Endothelial cell (in vitro differentiated cells): Measurements from ENCODE around the gene NAPB. TPM values are rescaled to one million over a fixed set of nuclear protein-coding genes. Genes with fewer than 3 reads are reported as not detected.
"Not testable (repeated sequence)": the region's sequence is repeated elsewhere in the genome, so short reads cannot be mapped to it uniquely, and the experiment has no call there.

Experiments used
- DNase-seq: peaks from one replicate; pipeline ENCODE4 v3.0.0; 2021; ENCODE audit warnings: low spot score
- H3K27ac Mint-ChIP-seq: one replicate; pipeline ENCODE4 v1.8.0; 2021; ENCODE audit warnings: mixed read lengths, inconsistent platforms; ENCODE audit not compliant: unreplicated experiment
- H3K27me3 Mint-ChIP-seq: one replicate; pipeline ENCODE4 v1.8.0; 2021; ENCODE audit warnings: mild to moderate bottlenecking, moderate library complexity, mixed read lengths, inconsistent platforms; ENCODE audit not compliant: unreplicated experiment
- H3K36me3 Mint-ChIP-seq: one replicate; pipeline ENCODE4 v1.8.0; 2021; ENCODE audit warnings: mild to moderate bottlenecking, low read depth, mixed read lengths, inconsistent platforms; ENCODE audit not compliant: unreplicated experiment
- H3K4me1 Mint-ChIP-seq: one replicate; pipeline ENCODE4 v1.8.0; 2021; ENCODE audit warnings: mild to moderate bottlenecking, mixed read lengths, inconsistent platforms; ENCODE audit not compliant: unreplicated experiment
- H3K4me3 Mint-ChIP-seq: one replicate; pipeline ENCODE4 v1.8.0; 2021; ENCODE audit warnings: mild to moderate bottlenecking, mixed read lengths, inconsistent platforms; ENCODE audit not compliant: unreplicated experiment
- H3K9me3 Mint-ChIP-seq: one replicate; pipeline ENCODE4 v1.8.0; 2021; ENCODE audit warnings: mixed read lengths, inconsistent platforms; ENCODE audit not compliant: unreplicated experiment
- total RNA-seq: library from RNA; stranded (reverse); fragmentation: NEBNext Ultra II Directional; extraction: Animal tissue kit (Norgen Biotek cat#: 25700); gene quantifications from one replicate; pipeline ENCODE4 v1.2.1, GENCODE V29; 2021; ENCODE audit not compliant: unreplicated experiment
- TF ChIP-seq, protein P1 (sequence below): fragments of 200-600 bp; sonication (generic); IDR thresholded peaks from one replicate; pipeline ENCODE4 v1.5.0; 2021; ENCODE audit warnings: antibody characterized with exemption; ENCODE audit not compliant: unreplicated experiment

NAPB gene
- total RNA-seq, 1 donor from 2014 or later = 9.6 TPM

DNA sequence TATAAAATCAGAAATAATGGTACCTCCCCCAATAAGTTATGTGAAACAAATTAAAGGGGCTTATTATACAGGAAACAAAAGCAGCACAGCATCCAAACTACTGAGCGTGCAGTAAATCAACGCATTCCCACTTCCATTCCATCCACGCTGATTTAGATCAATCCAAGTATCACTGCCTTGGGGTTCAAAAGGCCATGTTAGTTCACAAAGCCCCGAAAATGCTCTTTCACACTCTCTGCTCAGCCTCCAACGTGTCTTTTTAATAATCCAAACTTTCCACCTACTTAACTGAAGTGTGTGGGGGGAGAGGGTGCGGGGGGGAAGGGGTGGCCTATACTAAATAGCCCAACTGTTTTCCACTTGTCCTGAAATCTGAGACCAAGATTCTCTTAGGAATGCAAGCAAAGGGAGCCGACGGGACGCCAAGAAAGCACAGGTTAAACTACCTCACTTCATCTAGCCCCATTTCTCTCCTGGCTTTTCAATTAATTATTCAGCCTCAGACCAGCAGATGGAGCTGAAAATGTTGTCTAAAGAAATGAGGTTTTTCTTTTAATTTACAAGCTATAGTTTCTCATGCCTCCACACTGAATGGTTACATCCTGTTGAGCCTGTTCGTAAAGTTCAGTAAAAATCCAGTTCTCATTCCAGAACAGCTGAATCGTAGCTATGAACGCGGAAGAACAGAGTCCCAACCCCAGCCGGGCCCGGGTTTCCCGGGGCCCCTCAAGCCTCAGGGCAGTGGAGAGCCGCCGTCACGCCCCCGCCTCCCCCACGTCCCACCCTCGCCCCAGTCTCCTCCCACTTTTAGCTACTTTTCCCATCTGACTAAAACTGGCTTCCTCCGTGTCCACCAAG is 71.7 kb downstream of the NAPB start:
- Mint-ChIP-seq H3K9me3 (no peaks in the 10 kb centered on the region), H3K36me3 (peaks cover 5% of the 10 kb centered on the region), H3K27me3 (peaks cover 2% of the 10 kb centered on the region), H3K27ac (peak overlapping the region; percentile 97), H3K4me3 (peak overlapping the region; percentile 95), H3K4me1 (peaks cover 20% of the 10 kb centered on the region)
- no peak for DNase-seq
- TF ChIP-seq, protein P1, sequence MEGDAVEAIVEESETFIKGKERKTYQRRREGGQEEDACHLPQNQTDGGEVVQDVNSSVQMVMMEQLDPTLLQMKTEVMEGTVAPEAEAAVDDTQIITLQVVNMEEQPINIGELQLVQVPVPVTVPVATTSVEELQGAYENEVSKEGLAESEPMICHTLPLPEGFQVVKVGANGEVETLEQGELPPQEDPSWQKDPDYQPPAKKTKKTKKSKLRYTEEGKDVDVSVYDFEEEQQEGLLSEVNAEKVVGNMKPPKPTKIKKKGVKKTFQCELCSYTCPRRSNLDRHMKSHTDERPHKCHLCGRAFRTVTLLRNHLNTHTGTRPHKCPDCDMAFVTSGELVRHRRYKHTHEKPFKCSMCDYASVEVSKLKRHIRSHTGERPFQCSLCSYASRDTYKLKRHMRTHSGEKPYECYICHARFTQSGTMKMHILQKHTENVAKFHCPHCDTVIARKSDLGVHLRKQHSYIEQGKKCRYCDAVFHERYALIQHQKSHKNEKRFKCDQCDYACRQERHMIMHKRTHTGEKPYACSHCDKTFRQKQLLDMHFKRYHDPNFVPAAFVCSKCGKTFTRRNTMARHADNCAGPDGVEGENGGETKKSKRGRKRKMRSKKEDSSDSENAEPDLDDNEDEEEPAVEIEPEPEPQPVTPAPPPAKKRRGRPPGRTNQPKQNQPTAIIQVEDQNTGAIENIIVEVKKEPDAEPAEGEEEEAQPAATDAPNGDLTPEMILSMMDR = peak; percentile 21

DNA sequence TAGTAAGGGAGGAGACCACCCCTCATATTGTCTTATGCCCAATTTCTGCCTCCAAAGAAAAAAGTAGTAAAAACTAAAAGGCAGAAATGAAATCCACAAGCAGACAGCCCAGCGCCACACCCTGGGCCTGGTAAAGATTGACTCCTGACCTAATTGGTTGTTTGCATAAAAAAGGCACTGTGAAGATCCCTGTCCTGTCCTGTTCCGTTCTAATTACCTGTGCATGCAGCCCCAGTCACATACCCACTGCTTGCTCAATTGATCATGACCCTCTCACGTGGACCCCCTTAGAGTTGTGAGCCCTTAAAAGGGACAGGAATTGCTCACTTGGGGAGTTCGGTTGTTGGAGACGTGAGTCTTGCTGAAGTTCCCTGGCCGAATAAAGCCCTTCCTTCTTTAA is 72.8 kb downstream of the NAPB start:
- not testable (repeated sequence) for DNase-seq, H3K27ac Mint-ChIP-seq, H3K9me3 Mint-ChIP-seq, H3K36me3 Mint-ChIP-seq, H3K27me3 Mint-ChIP-seq
- H3K4me1 Mint-ChIP-seq = peaks cover 20% of the 10 kb centered on the region
- H3K4me3 Mint-ChIP-seq = peak overlapping the region; percentile 47

DNA sequence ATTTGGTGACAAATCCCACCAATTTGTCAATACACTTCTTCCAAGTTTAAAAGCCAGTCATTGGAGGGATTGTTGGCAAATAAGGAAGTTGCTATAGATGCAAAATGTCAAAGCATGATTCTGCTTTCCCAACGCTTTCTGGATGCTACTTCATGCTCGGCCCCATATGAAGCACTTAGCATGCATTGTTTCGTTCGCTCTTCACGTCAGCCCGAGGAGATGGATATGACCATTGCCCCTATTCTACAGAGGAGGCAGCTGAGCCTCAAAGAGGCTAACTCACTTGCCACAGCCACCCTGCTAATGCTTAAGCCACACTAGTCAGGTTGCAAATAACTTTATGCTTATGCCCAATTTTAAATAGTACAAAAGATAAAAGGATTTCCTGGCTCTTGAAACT is 73.5 kb downstream of the NAPB start:
- no peaks in the 10 kb centered on the region for H3K9me3 Mint-ChIP-seq
- DNase-seq = no peak
- TF ChIP-seq, protein P1 = no peak
- H3K27me3 Mint-ChIP-seq = peaks cover 2% of the 10 kb centered on the region
- peaks cover 20% of the 10 kb centered on the region for H3K4me1 Mint-ChIP-seq
- H3K27ac Mint-ChIP-seq = no peak overlapping the region
- H3K36me3 Mint-ChIP-seq = no peaks in the 10 kb centered on the region
- H3K4me3 Mint-ChIP-seq = no peak overlapping the region

DNA sequence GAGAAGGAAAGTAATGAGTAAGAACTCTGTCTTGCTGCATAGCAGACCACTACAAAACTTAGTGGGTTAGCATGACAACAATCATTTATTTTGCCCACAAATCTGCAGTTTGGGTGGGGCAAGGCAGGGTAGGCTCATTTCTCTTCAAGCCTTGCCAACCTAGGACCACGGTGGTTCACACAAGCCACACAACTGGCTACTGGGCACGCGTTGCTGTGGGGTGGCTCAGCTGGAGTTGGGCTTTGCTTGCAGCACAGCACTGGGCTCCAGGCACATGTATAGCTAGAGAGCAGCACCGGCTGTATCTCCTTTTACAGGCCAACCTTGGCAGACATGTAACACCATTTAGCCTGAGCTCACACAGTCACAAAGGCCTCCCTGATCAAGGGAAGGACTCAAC is 75.3 kb downstream of the NAPB start:
- H3K4me3 Mint-ChIP-seq = no peak overlapping the region
- H3K27ac Mint-ChIP-seq = no peak overlapping the region
- peaks cover 2% of the 10 kb centered on the region for H3K27me3 Mint-ChIP-seq
- TF ChIP-seq, protein P1 = no peak
- H3K9me3 Mint-ChIP-seq = no peaks in the 10 kb centered on the region
- peaks cover 14% of the 10 kb centered on the region for H3K4me1 Mint-ChIP-seq
- no peak for DNase-seq
- H3K36me3 Mint-ChIP-seq = no peaks in the 10 kb centered on the region

DNA sequence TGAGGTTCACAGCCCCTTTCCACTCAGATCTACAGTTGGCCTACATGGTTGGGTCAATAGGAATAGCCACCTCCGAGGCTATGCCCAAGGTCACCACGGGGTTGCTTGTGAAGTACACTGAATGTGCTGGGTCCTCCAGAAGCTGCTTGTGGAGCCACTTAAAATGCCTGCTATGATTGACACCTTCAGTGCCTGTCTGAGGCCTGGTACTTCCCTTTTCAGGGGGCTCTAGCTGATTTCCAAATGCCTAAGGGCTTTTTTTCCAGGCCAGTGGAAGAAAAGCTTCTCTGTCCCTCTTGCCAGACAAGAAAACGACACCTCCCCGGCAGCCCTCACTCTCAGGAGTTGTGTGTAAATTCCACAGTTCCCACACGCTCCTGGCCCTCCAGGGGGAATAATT is 77.0 kb downstream of the NAPB start:
- no peak overlapping the region for H3K27ac Mint-ChIP-seq
- H3K4me1 Mint-ChIP-seq = peaks cover 7% of the 10 kb centered on the region
- TF ChIP-seq, protein P1 = no peak
- no peak overlapping the region for H3K4me3 Mint-ChIP-seq
- no peaks in the 10 kb centered on the region for H3K36me3 Mint-ChIP-seq
- peaks cover under 1% of the 10 kb centered on the region for H3K27me3 Mint-ChIP-seq
- no peak for DNase-seq
- H3K9me3 Mint-ChIP-seq = no peaks in the 10 kb centered on the region
